HG02759 (cell line): ENCODE measurements around the gene DEF6.

Experiments used
- ATAC-seq: cut with Tn5 transposase; IDR thresholded peaks from one replicate; pipeline ENCODE4 v1.9.1; 2021; ENCODE audit warnings: mild to moderate bottlenecking, moderate library complexity; ENCODE audit not compliant: unreplicated experiment

DEF6 gene, protein sequence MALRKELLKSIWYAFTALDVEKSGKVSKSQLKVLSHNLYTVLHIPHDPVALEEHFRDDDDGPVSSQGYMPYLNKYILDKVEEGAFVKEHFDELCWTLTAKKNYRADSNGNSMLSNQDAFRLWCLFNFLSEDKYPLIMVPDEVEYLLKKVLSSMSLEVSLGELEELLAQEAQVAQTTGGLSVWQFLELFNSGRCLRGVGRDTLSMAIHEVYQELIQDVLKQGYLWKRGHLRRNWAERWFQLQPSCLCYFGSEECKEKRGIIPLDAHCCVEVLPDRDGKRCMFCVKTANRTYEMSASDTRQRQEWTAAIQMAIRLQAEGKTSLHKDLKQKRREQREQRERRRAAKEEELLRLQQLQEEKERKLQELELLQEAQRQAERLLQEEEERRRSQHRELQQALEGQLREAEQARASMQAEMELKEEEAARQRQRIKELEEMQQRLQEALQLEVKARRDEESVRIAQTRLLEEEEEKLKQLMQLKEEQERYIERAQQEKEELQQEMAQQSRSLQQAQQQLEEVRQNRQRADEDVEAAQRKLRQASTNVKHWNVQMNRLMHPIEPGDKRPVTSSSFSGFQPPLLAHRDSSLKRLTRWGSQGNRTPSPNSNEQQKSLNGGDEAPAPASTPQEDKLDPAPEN

DNA sequence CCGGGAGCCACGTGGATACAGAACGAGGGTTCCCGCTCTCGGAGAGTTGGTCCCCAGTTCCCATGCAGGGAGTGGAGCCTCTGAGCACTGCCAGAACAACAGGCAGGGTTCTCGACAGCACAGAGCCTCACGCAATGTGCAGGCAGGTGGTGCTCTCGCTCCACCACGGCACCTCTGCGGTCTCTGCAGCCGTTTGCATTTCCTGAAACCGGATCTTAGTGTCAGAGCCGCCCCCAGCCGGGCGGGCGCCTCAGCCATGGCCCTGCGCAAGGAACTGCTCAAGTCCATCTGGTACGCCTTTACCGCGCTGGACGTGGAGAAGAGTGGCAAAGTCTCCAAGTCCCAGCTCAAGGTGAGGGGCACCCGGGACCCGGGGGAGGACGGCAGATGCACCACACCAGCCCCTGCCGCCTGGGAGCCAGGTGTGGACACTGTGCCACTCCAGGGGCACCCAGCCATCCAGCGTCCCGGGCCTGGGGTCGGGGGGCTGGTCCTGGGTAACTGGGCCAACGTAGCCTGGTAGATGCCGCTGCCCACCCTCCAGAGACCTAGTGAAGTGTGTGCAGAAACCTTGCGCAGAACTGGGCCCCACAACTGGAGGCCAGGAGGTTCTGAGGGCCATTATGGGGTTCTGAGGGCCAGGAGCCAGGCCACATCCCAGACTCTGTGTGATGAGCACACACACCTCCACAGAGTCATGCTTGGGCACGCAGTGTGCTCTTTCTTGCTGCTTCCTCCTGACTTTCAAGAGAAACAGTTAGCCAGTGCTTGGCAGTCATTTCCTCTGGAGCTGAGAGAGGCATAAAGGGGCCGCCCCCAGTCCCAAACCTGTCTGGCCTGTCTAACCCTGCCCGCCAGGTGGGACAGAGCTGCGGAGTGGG, at the start of gene DEF6:
DEF6 (plus strand) TSS at position 218 of the 881 bp plus-strand sequence; CDS start at position 257, 39 bp downstream.
- ATAC-seq, result peak; percentile 87

DNA sequence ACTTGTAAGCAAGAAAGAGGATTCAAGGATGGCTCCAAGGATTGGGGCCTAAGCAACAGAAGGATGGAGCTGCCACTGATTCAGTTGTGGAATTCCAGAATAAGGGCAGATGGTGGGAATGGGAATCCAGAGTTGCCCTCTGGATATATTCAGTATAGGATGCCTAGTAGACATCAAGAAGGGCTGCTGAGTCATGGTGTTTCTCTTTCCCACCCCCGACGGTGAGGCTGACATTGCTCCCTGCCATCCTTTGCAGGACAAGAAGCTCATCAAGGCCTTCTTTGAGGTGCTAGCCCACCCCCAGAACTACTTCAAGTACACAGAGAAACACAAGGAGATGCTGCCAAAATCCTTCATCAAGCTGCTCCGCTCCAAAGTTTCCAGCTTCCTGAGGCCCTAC, 49.3 kb upstream of the DEF6 start:
- ATAC-seq, result no peak

DNA sequence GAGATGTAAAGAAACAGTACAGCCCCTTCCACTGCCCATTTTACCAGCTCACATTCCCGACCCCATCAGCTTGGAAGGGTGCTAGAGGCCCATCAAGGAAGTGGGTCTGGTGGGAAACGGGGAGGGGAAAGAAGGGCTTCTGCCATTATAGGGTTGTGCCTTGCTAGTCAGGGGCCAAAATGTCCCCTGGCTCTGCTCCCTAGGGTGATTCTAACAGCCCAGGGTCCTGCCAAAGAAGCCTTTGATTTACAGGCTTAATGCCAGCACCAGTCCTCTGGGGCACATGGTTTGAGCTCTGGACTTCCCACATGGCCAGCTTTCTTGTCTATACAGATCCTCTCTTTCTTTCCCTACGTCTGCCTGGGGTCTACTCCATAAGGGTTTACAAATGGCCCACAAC, 48.7 kb upstream of the DEF6 start:
- ATAC-seq, result no peak

DNA sequence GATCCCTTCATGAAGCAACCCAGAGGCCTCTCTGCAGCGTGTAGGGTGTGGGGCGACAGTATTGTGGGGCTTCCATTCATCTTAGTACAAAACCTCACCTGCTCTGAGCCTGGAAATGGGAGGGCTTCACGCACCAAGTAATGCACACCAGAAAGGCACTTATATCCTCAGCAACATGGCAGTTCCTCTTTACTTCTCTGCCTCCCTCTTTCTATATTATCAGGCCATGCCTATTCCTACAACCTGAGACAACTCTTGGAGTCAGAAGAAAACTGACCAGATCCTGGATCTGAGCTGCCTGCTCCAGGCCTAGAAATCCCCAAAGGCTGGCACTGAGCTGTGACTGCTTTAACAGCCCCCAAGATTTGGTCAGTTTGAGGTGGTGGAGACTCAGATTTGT, 45.7 kb upstream of the DEF6 start:
- ATAC-seq, result no peak

GRCh38 chr6:35253249-35253648, 44.4 kb upstream of the DEF6 start:
- no peak for ATAC-seq

- ATAC-seq, result no peak
These were observed 39.3 kb upstream of the DEF6 start for GRCh38 chr6:35258336-35258735.

- peak; percentile 11 for ATAC-seq
These were observed 38.8 kb upstream of the DEF6 start for GRCh38 chr6:35258858-35259193.

GRCh38 chr6:35259194-35259947, 38.2 kb upstream of the DEF6 start, which contains the start of gene ZNF76:
TSS of gene ZNF76 (plus strand) at chr6:35259735. CDS start at chr6:35281152, 21,417 bp downstream.
- ATAC-seq, result peak; percentile 92

DNA sequence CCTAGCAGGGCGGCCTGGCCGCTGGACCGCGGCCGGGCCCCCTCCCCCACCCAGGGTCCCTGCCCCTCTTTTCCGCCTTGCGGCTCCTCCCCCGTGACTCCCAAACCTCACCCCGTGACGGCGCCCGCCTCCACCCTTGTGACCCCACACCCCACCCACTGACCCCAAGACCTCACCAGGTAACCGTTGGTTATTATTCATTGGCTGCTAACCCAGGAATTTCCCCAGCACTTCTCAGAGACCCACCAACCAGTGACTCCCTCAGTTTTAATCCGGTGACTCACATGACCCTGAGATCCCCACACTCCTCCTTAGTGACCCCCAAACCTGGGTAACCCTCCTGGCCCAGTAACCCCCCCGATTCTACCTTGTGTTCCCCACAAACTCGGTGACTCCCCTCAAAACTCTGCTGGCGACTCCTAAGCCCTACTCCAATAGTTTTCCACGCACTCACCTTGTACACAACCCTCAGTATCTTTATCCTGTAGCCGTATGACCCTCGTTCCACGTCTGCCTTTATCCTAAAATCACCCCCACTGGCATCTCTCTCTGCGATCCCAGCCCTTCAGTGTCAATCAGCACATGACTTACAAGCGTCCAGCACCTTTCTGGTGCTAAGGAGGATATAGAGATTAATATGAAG, 37.5 kb upstream of the DEF6 start:
- ATAC-seq, result peak; percentile 51

DNA sequence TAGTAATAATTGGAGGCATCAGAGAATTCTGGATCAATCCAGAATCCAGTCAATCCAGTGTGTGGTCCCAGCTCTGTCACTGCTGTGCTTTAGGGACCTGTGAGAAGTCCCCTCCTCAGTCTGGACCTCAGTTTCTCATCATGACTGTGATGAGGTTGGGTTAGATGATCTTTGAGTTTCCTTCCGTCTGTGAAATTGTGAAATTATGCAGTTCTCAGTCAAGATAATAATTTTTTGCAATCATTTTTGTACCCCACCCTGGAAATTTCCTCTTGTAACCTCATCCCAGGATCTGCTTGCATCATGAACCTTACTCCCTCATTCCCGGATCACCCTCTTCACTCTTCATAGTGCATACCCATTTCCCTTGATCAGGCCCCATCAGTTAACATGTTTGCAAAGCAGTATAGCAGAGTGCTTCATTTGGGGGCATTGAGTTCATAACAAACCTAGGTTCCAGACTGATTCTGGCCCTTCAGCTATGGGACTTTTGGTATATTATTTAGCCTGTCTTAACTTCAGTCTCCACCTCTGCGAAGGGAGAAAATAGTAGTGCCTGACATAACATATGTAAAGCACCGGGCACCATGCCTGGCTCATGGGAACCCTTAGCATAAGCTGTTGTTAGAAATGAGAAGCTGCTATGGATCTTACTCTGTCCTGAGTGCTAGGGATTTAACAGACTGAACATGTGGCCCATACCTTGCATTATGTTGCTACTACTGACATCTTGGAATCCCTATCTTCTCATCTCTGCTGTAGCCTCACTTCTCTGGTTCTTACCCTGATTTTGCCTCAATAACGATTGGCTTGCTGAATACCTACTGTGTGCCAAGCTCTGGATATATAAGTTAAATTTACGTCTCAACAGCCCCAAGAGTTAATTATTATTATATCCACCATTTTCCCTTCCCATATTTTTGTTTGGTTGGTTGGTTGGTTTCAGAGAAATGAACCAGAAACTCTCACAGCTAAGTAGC, 36.7 kb upstream of the DEF6 start:
- no peak for ATAC-seq

DNA sequence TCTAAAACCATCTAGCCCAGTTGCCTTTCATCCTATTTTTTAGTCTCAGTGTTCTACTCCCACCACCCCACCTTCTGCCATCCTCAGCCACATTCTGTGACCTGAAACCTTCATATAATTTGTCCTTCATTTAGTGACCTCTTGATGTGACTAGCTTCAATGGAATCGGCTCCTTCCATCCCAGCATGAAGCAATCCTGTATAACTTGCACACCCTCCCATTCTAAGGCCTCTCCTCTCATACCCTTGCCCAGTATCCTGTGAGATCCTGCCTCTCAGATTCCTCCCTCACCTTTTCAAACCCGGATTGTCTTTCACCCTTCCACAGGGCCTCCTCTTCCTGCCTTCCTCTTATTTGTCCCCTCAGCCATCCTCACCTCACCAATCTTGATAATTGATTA, 35.0 kb upstream of the DEF6 start:
- no peak for ATAC-seq

DNA sequence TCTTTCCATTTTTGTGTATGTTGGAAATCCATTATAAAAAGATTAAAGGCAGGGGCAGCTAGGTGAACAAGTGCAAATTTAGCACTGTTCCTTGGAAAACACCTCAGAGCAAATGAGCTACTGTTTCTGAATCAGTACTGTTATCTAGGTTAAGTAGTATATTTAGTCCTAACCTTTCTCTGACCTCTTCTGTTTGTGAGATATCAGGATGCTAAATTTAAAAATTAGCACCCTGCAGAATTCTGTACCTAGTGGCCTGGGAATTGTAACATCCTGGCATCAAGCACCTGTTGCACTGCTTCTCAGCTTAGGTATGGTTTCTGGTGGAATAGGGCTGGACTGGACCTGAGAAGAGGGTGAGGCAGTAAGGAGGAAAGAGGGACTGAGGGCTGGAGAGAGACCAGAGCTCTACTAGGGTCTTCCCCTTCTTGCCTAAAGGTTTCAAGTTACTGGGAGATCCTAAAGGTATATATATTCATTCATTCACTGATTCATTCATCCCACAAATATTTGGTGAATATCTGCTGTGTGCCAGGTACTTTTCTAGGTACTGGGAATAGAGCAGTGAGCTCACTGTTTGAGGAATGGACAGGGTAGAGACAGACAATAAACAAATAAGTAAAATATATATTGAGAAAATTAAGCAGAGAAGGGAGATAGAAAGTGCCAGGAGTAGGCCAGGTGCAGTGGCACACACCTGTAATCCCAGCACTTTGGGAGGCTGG, 32.9 kb upstream of the DEF6 start:
- ATAC-seq, result no peak

- no peak for ATAC-seq
These were observed 32.1 kb upstream of the DEF6 start for GRCh38 chr6:35265523-35265922.

DNA sequence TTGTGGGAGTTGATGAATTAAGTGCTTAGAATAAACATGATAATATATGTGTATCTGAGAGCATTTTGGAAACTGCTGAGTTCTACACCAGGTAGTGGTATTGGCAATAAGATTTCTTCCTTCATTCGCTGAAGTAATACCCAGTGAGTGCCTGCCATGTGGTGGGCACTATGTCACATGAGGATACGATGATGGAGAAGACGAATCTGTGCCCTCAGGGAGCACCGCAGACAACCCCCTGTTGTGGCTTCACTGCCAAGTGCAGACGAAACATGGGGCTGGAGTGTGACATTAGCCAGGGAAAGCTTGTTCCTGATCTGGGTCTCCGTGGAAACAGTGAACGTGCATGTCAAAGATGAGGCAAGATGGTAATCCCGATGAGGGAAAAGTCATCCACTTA, 30.2 kb upstream of the DEF6 start:
- no peak for ATAC-seq

DNA sequence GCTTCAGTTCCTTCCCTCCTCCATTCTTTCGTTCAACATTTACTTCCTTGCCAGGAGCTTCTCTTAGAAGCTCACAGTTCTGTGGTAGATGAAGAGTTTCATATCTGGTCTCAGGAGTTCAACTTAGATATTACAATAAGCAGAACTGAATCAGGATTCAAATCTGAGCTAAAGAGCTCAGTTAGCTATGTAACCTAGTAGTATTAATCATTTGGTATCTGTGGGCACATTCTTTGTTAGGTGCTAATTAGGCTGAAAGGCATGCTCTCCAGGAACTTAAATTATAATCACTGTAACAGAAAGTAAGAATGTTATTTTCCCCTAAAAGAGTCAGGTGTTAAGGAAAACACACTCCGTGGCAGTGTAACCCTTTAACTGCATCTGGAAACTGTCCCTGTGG, 29.7 kb upstream of the DEF6 start:
- ATAC-seq, result no peak

DNA sequence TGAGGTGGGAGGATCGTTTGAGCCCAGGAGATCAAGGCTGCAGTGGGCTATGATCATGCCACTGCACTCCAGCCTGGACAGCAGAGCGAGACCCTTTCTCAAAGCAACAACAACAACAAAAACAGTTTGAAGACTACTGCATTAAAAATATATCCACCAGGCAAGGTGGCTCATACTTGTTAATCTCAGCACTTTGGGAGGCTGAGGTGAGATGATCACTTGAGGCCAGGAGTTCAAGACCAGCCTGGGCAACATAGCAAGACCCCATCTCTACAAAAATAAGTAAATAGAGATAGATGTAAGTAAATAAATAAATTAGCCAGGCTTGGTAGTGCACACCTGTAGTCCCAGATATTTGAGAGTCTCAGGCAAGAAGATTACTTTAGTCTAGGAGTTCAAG, 25.6 kb upstream of the DEF6 start:
- no peak for ATAC-seq

DNA sequence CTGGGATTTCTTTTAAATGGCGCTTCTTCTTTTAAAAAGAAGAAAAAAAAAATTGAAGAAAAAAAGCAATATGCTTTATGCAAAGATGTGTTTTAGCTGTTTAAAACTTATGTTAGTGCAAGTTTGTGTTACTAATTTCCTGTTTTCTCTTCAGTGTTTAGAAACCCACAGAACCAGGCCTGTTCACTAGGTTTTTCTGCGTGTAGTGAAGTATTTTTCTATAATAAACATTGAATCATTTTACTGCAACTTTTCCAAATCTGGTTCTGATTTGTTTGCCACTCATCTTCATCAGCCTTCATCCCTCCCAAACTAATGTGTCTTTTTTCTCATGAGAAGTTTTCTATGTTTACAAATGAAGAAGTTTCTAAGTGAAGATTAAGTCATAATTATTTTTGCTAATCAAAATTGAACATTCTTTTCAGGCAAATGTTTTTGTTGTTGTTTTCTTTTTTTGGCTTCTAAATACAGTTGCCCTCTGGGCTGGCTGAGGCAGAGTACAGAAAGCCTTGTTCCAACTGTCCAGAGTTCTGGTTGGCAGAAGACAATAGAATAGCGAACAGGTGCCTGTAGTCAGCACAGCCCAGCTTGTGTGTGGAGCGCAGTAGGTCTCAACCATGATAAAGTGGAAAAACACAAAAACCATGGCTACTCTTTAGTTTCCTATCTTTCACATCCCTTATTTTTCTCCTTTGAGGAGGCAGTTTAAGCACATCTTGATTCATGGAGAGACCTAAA, 23.6 kb upstream of the DEF6 start:
- no peak for ATAC-seq

DNA sequence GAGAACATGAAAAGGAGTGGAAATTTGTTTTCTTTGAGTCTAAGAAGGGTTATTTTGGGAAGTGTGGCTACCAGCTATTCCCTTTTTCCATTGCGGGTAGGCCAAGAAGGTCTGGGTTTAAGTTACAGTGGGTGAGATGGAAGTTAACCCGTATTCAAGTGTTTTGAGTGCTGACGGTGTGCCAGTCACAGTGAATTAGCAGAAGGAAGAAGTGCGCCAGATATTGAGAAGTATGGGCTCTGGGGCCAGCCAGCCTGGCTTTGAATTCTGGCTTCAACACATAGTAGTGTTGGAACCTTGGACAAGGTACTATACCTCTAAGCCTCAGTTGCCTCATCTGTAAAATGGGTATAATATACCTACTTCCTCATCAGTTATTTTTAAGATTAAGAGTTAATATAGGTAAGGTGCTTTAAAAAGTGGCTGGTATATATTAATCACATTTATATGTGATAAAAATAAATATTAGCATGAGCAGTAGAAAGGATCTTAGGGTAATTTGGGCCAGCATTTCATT, 21.8 kb upstream of the DEF6 start:
- ATAC-seq, result no peak
